ENCODE data around the gene DAW1. TPM values are rescaled to one million over a fixed set of nuclear protein-coding genes. Genes with fewer than 3 reads are reported as not detected.

The DAW1 gene
- total and polyA plus RNA-seq, 3 experiments from 2014 or later, result not detected

DNA sequence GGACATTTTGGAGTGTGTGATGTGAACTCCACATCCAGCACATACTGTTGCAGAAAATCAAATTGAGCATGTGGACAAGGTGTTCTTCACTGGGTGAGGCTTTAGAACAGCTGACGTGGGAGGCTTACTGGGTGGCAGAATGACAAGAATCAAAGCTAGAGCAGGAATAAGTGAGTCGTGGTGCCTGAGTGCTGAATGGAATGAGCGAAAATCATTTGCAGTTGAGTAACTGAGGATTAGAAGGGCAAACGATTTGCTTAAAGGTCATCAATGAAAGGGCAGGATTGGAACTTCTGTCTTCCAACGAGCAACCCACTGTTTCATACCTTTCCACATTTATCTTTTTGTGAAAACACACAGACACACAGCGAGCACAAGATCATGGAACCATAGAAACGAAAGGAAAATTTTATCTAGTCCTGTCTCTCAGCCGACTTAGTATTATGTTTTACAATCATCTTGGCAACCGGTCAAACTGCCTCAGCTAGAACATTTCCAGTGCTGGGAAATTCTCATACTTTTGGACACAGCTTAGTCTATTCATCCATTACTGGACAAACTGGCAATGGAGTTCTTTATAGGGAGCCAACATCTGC, 7.2 kb upstream of the DAW1 start:
- Histone ChIP-seq H3K4me3 (ENCODE audit: low read length) (no peak overlapping the region), H3K4me1 (ENCODE audit: insufficient read depth, low read length) (no peaks in the 10 kb centered on the region), H3K27ac (ENCODE audit: low read depth, low read length) (no peak overlapping the region), H3K9me3 (ENCODE audit: low read length) (no peaks in the 10 kb centered on the region), H3K27me3 (ENCODE audit: insufficient read depth, low read length, poor library complexity, severe bottlenecking) (no peaks in the 10 kb centered on the region), H3K36me3 (ENCODE audit: insufficient read depth, low read length) (no peaks in the 10 kb centered on the region)
- Mint-ChIP-seq H3K27ac (no peak overlapping the region), H3K4me1 (no peaks in the 10 kb centered on the region), H3K36me3 (no peaks in the 10 kb centered on the region), H3K4me3 (no peak overlapping the region), H3K9me3 (no peaks in the 10 kb centered on the region), H3K27me3 (no peaks in the 10 kb centered on the region)
- CTCF ChIA-PET, result no interaction called here
- DNase-seq, result no peak
- POLR2A ChIA-PET, result no interaction called here

DNA sequence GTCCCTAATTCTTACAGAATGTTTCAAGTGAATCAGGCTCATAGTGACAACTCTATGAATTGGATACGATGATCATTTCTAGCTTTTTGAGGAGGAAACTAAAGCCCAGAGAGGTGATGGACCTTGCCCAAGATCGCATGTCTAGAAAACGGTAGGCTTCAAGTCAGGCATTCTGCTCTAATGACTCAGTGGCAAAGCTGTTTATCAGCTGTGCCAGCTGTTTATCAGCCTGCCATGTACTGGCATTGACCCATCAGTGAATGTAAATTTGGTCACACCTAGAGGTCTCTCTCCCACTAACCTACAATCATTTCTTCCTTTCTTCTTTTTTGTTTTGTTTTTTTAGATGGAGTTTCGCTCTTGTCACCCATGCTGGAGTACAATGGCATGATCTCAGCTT, 6.1 kb upstream of the DAW1 start:
- Histone ChIP-seq H3K4me1 (ENCODE audit: insufficient read depth, low read length) (no peaks in the 10 kb centered on the region), H3K27me3 (ENCODE audit: insufficient read depth, low read length, poor library complexity, severe bottlenecking) (no peaks in the 10 kb centered on the region), H3K9me3 (ENCODE audit: low read length) (no peaks in the 10 kb centered on the region), H3K36me3 (ENCODE audit: insufficient read depth, low read length) (no peaks in the 10 kb centered on the region), H3K4me3 (ENCODE audit: low read length) (no peak overlapping the region), H3K27ac (ENCODE audit: low read depth, low read length) (no peak overlapping the region)
- no peaks in the 10 kb centered on the region for H3K36me3 Mint-ChIP-seq
- ChIA-PET POLR2A (no interaction called here), CTCF (no interaction called here)
- H3K4me1 Mint-ChIP-seq, result no peaks in the 10 kb centered on the region
- no peak for DNase-seq
- H3K27ac Mint-ChIP-seq, result peak overlapping the region in 1 of 8 donors; percentile 22
- no peaks in the 10 kb centered on the region for H3K9me3 Mint-ChIP-seq
- peaks cover 0 to 6% of the 10 kb centered on the region in 2 donors for H3K27me3 Mint-ChIP-seq
- no peak overlapping the region for H3K4me3 Mint-ChIP-seq

DNA sequence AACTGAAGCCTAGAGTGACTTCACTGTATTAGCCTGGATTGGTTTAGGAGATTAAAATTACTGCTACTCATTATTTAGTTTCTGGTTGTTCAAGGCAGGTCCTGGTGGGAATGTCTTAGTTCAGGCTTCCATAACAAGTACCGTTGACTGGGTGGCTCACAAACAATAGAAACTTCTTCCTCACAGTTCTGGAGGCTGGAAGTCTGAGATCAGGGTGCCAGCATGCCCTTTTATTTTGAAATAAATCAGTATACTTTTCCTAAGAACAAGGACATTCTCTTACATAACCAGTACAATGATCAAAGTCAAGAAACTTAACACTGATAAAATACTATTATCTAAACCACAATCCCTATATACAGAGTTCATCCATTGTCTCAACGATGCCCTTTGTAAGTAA, 4.0 kb upstream of the DAW1 start:
- H3K9me3 Mint-ChIP-seq, result no peaks in the 10 kb centered on the region
- H3K27ac Mint-ChIP-seq, result no peak overlapping the region
- Histone ChIP-seq H3K27ac (ENCODE audit: low read depth, low read length) (no peak overlapping the region), H3K4me3 (ENCODE audit: low read length) (no peak overlapping the region), H3K9me3 (ENCODE audit: low read length) (no peaks in the 10 kb centered on the region), H3K36me3 (ENCODE audit: insufficient read depth, low read length) (no peaks in the 10 kb centered on the region), H3K4me1 (ENCODE audit: insufficient read depth, low read length) (no peaks in the 10 kb centered on the region), H3K27me3 (ENCODE audit: insufficient read depth, low read length, poor library complexity, severe bottlenecking) (no peaks in the 10 kb centered on the region)
- ChIA-PET POLR2A (no interaction called here), CTCF (no interaction called here)
- no peak for DNase-seq
- no peak overlapping the region for H3K4me3 Mint-ChIP-seq
- H3K4me1 Mint-ChIP-seq, result no peaks in the 10 kb centered on the region
- no peaks in the 10 kb centered on the region for H3K36me3 Mint-ChIP-seq
- H3K27me3 Mint-ChIP-seq, result peaks cover 0 to 12% of the 10 kb centered on the region in 2 donors

DNA sequence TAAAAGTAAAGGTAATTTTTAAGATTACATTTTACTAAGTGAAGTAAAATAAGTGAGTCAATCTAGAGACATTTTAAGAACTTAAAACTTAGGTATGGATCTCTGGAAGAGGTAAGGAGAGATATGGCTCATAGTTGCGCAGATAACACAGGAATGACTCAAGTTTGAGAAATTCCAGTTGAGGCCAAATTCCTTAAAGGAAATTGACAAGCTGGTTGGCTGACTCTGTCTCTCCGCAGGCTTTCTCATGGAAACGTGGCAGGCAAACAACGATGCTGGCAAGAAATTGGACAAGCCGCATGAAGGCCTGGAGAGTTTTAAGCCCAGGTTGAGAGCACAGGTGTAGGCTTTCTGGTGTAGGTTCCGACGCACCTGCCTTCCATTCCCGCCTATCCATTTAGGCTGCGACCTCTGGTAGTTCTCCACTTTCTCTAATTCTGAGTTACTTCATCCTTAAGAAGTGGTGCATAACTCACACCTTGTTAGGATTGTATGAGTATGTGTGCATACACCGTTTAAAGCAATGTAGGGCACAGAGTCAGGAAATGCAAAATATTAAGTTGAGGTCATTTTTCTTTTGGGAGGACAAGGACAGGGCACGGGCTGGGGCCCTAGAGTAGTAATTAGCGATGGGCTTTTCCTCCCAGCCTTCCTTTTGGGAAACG, 589 bp upstream of the DAW1 start:
- POLR2A ChIA-PET, result no interaction called here
- Mint-ChIP-seq H3K27ac (no peak overlapping the region), H3K36me3 (peaks cover 0 to 1% (median 0%) of the 10 kb centered on the region in 3 donors), H3K27me3 (peaks cover 8 to 36% of the 10 kb centered on the region in 2 donors), H3K9me3 (no peaks in the 10 kb centered on the region), H3K4me1 (no peaks in the 10 kb centered on the region), H3K4me3 (peak overlapping the region in 1 of 7 donors; percentile 46)
- H3K9me3 ChIP-seq (ENCODE audit: low read length), result no peaks in the 10 kb centered on the region
- H3K4me3 ChIP-seq (ENCODE audit: low read length), result no peak overlapping the region
- CTCF ChIA-PET, result no interaction called here
- H3K4me1 ChIP-seq (ENCODE audit: insufficient read depth, low read length), result no peaks in the 10 kb centered on the region
- H3K36me3 ChIP-seq (ENCODE audit: insufficient read depth, low read length), result no peaks in the 10 kb centered on the region
- no peaks in the 10 kb centered on the region for H3K27me3 ChIP-seq (ENCODE audit: insufficient read depth, low read length, poor library complexity, severe bottlenecking)
- H3K27ac ChIP-seq (ENCODE audit: low read depth, low read length), result no peak overlapping the region
- DNase-seq, result no peak

DNA sequence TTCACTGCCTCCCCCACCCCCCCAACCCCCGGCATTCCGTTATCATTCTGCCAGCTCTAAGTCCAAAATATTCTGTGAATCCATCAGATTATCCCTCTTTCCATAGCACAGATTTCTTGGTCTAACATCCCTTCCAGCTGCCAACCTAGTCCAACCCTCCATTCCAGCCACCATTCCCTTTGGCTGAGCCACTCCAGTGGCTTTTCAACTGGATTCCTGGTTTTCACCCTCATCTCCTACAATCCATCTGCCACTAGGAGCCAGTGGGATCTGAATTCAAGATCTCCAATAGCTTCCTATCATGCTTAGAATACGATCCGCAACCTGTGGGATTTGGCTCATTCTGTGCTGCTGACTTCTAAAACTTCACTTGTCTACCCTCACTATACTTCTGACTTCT, 1.2 kb downstream of the DAW1 start:
- H3K4me3 Mint-ChIP-seq, result peak overlapping the region in 1 of 7 donors; percentile 29

DNA sequence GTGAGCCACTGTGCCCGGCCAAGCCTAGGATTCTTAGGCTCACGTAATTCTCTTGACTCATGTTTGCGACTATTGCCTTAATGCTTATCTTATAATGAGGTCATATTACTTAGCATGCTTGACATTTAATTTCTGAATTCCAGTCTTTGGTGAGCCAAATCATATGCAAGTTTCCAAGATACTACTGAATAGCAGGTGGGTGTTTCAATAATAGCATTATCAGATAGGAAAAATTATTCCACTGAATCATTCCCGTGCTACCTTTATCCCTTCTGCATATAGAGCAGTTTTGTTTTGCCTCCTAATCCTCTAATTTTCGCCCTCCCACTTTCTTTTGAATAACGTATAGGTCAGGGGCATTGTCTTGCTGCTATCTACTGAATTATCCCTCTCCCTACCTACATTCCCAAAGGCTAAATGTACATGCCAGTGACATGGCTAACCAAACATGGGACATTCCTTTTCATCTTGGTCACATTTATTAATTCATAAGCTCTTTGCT, 4.9 kb downstream of the DAW1 start:
- peaks cover 9 to 24% of the 10 kb centered on the region in 2 donors for H3K27me3 Mint-ChIP-seq
- no peak overlapping the region for H3K4me3 ChIP-seq (ENCODE audit: low read length)
- H3K36me3 Mint-ChIP-seq, result peaks cover 0 to 1% (median 0%) of the 10 kb centered on the region in 3 donors
- H3K9me3 Mint-ChIP-seq, result no peaks in the 10 kb centered on the region
- POLR2A ChIA-PET, result no interaction called here
- H3K27ac Mint-ChIP-seq, result no peak overlapping the region
- no peak overlapping the region for H3K27ac ChIP-seq (ENCODE audit: low read depth, low read length)
- H3K4me1 Mint-ChIP-seq, result no peaks in the 10 kb centered on the region
- no peaks in the 10 kb centered on the region for H3K9me3 ChIP-seq (ENCODE audit: low read length)
- CTCF ChIA-PET, result no interaction called here
- H3K27me3 ChIP-seq (ENCODE audit: insufficient read depth, low read length, poor library complexity, severe bottlenecking), result no peaks in the 10 kb centered on the region
- no peak overlapping the region for H3K4me3 Mint-ChIP-seq
- H3K4me1 ChIP-seq (ENCODE audit: insufficient read depth, low read length), result no peaks in the 10 kb centered on the region
- no peaks in the 10 kb centered on the region for H3K36me3 ChIP-seq (ENCODE audit: insufficient read depth, low read length)
- no peak for DNase-seq

More for the DNA sequence above, 1.2 kb downstream of the DAW1 start:
- H3K27me3 Mint-ChIP-seq, result peaks cover 9 to 36% of the 10 kb centered on the region in 2 donors
- Histone ChIP-seq H3K4me1 (ENCODE audit: insufficient read depth, low read length) (no peaks in the 10 kb centered on the region), H3K27me3 (ENCODE audit: insufficient read depth, low read length, poor library complexity, severe bottlenecking) (no peaks in the 10 kb centered on the region), H3K9me3 (ENCODE audit: low read length) (no peaks in the 10 kb centered on the region), H3K27ac (ENCODE audit: low read depth, low read length) (no peak overlapping the region), H3K4me3 (ENCODE audit: low read length) (no peak overlapping the region), H3K36me3 (ENCODE audit: insufficient read depth, low read length) (no peaks in the 10 kb centered on the region)
- H3K36me3 Mint-ChIP-seq, result peaks cover 0 to 1% (median 0%) of the 10 kb centered on the region in 3 donors
- H3K4me1 Mint-ChIP-seq, result no peaks in the 10 kb centered on the region
- no peak overlapping the region for H3K27ac Mint-ChIP-seq
- no peak for DNase-seq
- no peaks in the 10 kb centered on the region for H3K9me3 Mint-ChIP-seq
- ChIA-PET POLR2A (no interaction called here), CTCF (interaction anchor here (0.8 to 1.3 kb wide), 2 partner anchors 10 to 18 kb away, joined by 3 read pairs; no protein-coding TSS in a partner anchor)

DNA sequence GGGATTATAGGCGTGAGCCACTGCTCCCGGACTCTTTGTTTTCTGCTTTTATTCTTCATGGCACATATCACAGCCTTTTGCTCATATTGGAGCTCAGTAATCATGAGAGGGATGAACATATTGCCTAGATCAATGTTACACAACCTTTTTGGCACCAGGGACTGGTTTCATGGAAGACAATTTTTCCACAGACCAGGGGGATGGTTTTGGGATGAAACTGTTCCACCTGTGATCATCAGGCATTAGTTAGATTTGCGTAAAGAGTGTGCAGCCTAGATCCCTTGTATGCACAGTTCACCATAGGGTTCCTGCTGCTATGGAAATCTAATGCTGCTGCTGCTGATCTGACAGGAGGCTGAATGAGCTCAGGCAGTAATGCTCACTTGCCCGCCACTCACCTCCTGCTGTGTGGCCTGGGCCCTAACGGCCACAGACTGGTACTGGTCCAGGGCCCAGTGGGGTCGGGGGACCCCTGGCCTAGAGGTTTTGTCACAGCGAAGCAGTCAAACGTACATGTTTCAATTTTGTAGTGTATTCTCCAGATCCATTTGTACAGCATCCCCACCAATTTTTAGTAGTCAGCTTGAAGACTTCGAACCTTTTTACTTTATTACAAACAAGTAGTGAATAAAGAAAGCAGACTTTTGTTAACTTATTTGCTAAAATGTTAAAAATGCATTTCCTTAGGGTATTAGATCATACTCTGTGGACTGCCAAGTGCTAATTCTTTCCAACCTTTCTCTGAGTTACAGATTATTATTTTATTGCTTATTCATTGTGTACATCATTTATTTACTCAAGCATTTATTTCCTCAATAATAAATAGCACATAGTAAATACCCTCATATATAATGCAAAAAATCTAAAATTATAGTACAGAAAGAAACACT, 6.2 kb downstream of the DAW1 start:
- Histone ChIP-seq H3K4me1 (ENCODE audit: insufficient read depth, low read length) (no peaks in the 10 kb centered on the region), H3K27me3 (ENCODE audit: insufficient read depth, low read length, poor library complexity, severe bottlenecking) (no peaks in the 10 kb centered on the region), H3K27ac (ENCODE audit: low read depth, low read length) (no peak overlapping the region), H3K36me3 (ENCODE audit: insufficient read depth, low read length) (no peaks in the 10 kb centered on the region), H3K4me3 (ENCODE audit: low read length) (no peak overlapping the region), H3K9me3 (ENCODE audit: low read length) (no peaks in the 10 kb centered on the region)
- no peak for DNase-seq
- H3K27ac Mint-ChIP-seq, result no peak overlapping the region
- ChIA-PET POLR2A (no interaction called here), CTCF (no interaction called here)
- H3K4me3 Mint-ChIP-seq, result no peak overlapping the region
- no peaks in the 10 kb centered on the region for H3K9me3 Mint-ChIP-seq
- H3K4me1 Mint-ChIP-seq, result peaks cover 0 to 6% (median 0%) of the 10 kb centered on the region in 3 donors
- peaks cover 0 to 1% (median 0%) of the 10 kb centered on the region in 3 donors for H3K36me3 Mint-ChIP-seq
- peaks cover 8 to 22% of the 10 kb centered on the region in 2 donors for H3K27me3 Mint-ChIP-seq

DNA sequence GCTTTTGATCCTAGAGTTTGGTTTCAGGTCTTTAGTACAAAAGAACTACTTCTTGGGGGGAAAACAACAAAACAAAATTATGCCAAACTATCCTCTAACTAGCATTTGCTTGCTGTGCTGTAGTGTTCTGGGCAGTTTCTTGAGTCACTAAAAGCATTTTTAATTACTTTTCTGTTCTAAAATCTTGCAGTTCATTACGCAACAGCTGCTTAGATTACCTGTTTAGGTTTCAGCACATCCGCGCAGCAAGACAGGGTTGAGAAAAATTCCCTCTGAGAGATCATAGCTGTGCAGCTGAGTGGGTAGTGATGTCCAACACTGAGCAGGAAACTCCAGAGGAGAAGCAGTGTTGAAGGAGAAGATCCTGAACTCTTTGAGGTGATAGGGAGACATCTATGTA, 9.0 kb downstream of the DAW1 start:
- Mint-ChIP-seq H3K4me1 (peaks cover 0 to 10% (median 0%) of the 10 kb centered on the region in 3 donors), H3K4me3 (no peak overlapping the region), H3K36me3 (no peaks in the 10 kb centered on the region), H3K9me3 (no peaks in the 10 kb centered on the region), H3K27me3 (peaks cover 1 to 3% of the 10 kb centered on the region in 2 donors), H3K27ac (no peak overlapping the region)
- Histone ChIP-seq H3K27ac (ENCODE audit: low read depth, low read length) (no peak overlapping the region), H3K4me3 (ENCODE audit: low read length) (no peak overlapping the region), H3K36me3 (ENCODE audit: insufficient read depth, low read length) (no peaks in the 10 kb centered on the region), H3K9me3 (ENCODE audit: low read length) (no peaks in the 10 kb centered on the region), H3K4me1 (ENCODE audit: insufficient read depth, low read length) (no peaks in the 10 kb centered on the region), H3K27me3 (ENCODE audit: insufficient read depth, low read length, poor library complexity, severe bottlenecking) (no peaks in the 10 kb centered on the region)
- ChIA-PET POLR2A (no interaction called here), CTCF (no interaction called here)
- DNase-seq, result no peak
